Measurements from ENCODE around the gene ABTB2.

- no peak for TF ChIP-seq CTCF (IDR thresholded peaks at IDR 0.05)
- no peak for TF ChIP-seq POLR2A (IDR thresholded peaks at IDR 0.05)
Measured at GRCh38 chr11:34235591-34236071, 122.2 kb downstream of the ABTB2 start.

Measured in right lobe of liver (tissue), 4 donors.